Measurements from ENCODE around the gene DDX28.
"Not testable (repeated sequence)": the region's sequence is repeated elsewhere in the genome, so short reads cannot be mapped to it uniquely, and the experiment has no call there.

Gene DDX28

DNA sequence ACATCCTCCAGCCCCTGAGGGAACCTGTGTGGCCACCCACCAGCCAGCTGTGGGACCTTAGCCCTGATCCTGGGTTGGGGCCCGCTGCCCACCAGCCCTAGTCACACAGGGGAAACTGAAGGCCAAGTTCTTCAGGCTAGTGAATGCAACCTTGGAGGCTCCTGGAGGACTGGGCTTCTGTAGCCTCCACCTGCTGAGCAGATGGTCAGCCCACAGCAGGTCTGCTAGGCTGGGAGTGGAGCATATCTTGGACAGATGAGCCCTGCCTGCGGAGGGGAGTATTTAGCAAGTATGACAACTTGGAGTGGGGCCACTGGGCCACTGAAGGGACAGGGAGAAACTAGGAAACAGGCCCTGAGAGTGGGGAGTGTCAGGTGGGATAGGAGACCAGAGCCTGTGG is 46.8 kb downstream of the DDX28 start:
- no peak overlapping the region for H3K4me3 ChIP-seq (ENCODE audit: low read depth, low read length)
- TF ChIP-seq, protein P1, sequence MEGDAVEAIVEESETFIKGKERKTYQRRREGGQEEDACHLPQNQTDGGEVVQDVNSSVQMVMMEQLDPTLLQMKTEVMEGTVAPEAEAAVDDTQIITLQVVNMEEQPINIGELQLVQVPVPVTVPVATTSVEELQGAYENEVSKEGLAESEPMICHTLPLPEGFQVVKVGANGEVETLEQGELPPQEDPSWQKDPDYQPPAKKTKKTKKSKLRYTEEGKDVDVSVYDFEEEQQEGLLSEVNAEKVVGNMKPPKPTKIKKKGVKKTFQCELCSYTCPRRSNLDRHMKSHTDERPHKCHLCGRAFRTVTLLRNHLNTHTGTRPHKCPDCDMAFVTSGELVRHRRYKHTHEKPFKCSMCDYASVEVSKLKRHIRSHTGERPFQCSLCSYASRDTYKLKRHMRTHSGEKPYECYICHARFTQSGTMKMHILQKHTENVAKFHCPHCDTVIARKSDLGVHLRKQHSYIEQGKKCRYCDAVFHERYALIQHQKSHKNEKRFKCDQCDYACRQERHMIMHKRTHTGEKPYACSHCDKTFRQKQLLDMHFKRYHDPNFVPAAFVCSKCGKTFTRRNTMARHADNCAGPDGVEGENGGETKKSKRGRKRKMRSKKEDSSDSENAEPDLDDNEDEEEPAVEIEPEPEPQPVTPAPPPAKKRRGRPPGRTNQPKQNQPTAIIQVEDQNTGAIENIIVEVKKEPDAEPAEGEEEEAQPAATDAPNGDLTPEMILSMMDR (conservative IDR thresholded peaks at IDR 0.05; ENCODE audit: low read depth, low read length) = no peak
- DNase-seq (ENCODE audit: low read depth) = no peak

DNA sequence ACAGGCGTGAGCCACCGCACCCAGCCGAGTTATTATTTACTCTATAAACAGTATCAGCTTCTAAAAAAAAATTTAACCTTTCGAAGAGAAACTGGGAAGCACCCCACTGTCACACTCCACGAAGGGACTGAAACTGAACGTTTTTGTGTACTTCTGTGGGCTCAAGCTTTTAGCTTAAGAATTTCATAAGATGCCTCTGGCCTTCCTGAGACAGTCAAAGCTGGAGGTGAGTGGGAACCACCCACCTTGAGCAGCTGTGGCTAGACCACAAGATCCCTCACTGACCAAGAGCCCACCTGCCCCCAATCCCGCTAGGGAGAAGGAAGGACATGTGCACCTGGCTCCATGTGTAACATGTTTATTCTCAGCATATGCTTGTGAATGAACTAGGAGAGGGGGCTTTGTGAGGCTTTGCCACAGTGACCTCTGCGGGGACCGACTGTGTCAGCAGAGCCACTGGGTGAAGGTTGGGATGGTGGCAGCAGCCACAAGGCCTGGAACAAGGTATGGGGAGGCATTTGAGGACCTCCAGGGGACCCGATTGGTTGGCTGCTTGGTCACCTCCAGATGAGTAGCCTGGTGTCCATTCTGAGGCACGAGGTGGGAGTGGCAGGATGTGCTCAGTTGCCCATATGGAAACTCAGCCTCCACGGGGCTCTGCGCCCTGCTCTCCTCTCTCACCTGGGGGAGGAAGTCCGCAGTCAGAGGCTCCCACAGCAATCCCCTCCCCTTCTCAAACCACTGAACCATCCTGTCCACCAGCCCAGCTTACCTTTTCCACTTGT is 47.5 kb downstream of the DDX28 start:
- DNase-seq (ENCODE audit: low read depth) = no peak
- TF ChIP-seq, protein P1 (conservative IDR thresholded peaks at IDR 0.05; ENCODE audit: low read depth, low read length) = no peak
- no peak overlapping the region for H3K4me3 ChIP-seq (ENCODE audit: low read depth, low read length)

DNA sequence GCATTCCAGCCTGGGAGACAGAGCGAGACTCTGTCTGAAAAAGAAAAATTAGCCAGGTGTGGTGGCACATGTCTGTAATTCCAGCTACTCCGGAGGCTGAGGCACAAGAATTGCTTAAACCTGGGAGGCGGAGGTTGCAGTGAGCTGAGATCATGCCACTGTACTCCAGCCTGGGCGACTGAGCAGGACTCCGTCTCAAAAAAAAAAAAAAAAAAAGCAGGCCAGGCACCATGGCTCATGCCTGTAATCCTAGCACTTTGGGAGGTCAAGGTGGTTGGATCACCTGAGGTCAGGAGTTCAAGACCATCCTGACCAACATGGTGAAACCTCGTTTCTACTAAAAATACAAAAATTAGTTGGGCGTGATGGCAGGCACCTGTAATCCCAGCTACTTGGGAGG is 50.7 kb downstream of the DDX28 start:
- not testable (repeated sequence) for DNase-seq (ENCODE audit: low read depth)

DNA sequence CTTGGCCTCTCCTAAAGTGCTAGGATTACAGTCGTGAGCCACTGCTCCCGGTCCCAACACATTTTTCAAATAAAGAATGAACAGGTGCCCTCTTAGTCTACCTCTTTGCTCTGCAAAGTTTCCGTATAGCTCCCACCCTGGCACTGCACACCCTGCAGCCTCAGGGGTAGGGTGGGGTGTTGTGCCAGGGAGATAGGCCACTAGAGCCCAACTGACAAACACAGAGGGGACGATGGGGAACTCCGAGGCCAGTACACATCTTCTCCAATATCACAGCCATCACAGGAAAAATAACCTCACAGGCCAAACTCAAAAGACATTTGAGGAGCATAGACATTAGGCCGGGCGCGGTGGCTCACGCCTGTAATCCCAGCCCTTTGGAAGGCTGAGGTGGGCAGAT is 51.9 kb downstream of the DDX28 start:
- DNase-seq (ENCODE audit: low read depth) = no peak
- TF ChIP-seq, protein P1 (conservative IDR thresholded peaks at IDR 0.05; ENCODE audit: low read depth, low read length) = no peak
- no peak overlapping the region for H3K4me3 ChIP-seq (ENCODE audit: low read depth, low read length)

More for the DNA sequence above, 50.7 kb downstream of the DDX28 start:
- H3K4me3 ChIP-seq (ENCODE audit: low read depth, low read length) = not testable (repeated sequence)
